Loucy (cell line): ENCODE data around the gene TSHZ2.

Experiments
- H2AFZ ChIP-seq: fragments of 200-600 bp; sonication (generic); 2 replicates; pipeline ENCODE4 v1.6.0; 2016; ENCODE audit warnings: antibody characterized with exemption, mild to moderate bottlenecking, low read length, moderate library complexity
- H3F3A ChIP-seq: fragments of 200-600 bp; 2 replicates; pipeline ENCODE4 v1.6.0; 2016; ENCODE audit warnings: antibody characterized with exemption, low read depth, mild to moderate bottlenecking
- H3K27me3 ChIP-seq: fragments of 200-600 bp; sonication (generic); 2 replicates; pipeline ENCODE4 v1.6.1; 2014; ENCODE audit warnings: low read length, mild to moderate bottlenecking; ENCODE audit not compliant: insufficient read depth, poor library complexity, severe bottlenecking
- H3K36me3 ChIP-seq: fragments of 200-600 bp; sonication (generic); 2 replicates; pipeline ENCODE4 v1.6.1; 2016; ENCODE audit warnings: low read length; ENCODE audit not compliant: insufficient read depth
- H3K4me1 ChIP-seq: fragments of 200-600 bp; sonication (generic); 2 replicates; pipeline ENCODE4 v1.5.1; 2014; ENCODE audit warnings: low read length, mild to moderate bottlenecking; ENCODE audit not compliant: insufficient read depth, poor library complexity, severe bottlenecking
- H3K4me2 ChIP-seq: fragments of 200-600 bp; sonication (generic); 2 replicates; pipeline ENCODE4 v1.6.0; 2014; ENCODE audit warnings: antibody characterized with exemption, low read length, low read depth, mild to moderate bottlenecking; ENCODE audit not compliant: poor library complexity, severe bottlenecking
- H3K4me3 ChIP-seq: fragments of 200-600 bp; sonication (generic); 2 replicates; pipeline ENCODE4 v1.5.1; 2014; ENCODE audit warnings: low read length, mild to moderate bottlenecking, mixed read lengths; ENCODE audit not compliant: poor library complexity, severe bottlenecking
- H3K79me2 ChIP-seq: fragments of 200-600 bp; sonication (generic); 2 replicates; pipeline ENCODE4 v1.6.1; 2014; ENCODE audit warnings: low read length; ENCODE audit not compliant: insufficient read depth
- H3K9ac ChIP-seq: fragments of 200-600 bp; sonication (generic); 2 replicates; pipeline ENCODE4 v1.6.0; 2014; ENCODE audit warnings: mild to moderate bottlenecking, low read depth, low read length, moderate library complexity; ENCODE audit not compliant: poor library complexity, severe bottlenecking
- H3K9me2 ChIP-seq: fragments of 200-600 bp; sonication (generic); replicated peaks from 2 replicates; pipeline ENCODE4 v1.6.1; 2016; ENCODE audit warnings: low read depth, low read length, mixed read lengths
- H3K9me3 ChIP-seq: fragments of 200-600 bp; sonication (generic); 2 replicates; pipeline ENCODE4 v1.6.1; 2014; ENCODE audit warnings: mild to moderate bottlenecking, antibody characterized with exemption, low read length, low read depth; ENCODE audit not compliant: insufficient read depth
- H4K20me1 ChIP-seq: fragments of 200-600 bp; sonication (generic); 2 replicates; pipeline ENCODE4 v1.6.0; 2014; ENCODE audit warnings: antibody characterized with exemption, low read length, mild to moderate bottlenecking; ENCODE audit not compliant: insufficient read depth, poor library complexity, severe bottlenecking
- EZH2phosphoT487 ChIP-seq: fragments of 200-600 bp; IDR thresholded peaks from 2 replicates; pipeline ENCODE4 v1.6.1; 2018; ENCODE audit warnings: antibody characterized with exemption, mild to moderate bottlenecking, moderate library complexity, borderline replicate concordance
- TF ChIP-seq, protein P1 (sequence below): fragments of 200-600 bp; sonication (generic); conservative IDR thresholded peaks from 2 replicates; pipeline ENCODE4 v1.5.1; 2014; ENCODE audit warnings: mild to moderate bottlenecking, antibody characterized with exemption, low read length

Gene TSHZ2

DNA sequence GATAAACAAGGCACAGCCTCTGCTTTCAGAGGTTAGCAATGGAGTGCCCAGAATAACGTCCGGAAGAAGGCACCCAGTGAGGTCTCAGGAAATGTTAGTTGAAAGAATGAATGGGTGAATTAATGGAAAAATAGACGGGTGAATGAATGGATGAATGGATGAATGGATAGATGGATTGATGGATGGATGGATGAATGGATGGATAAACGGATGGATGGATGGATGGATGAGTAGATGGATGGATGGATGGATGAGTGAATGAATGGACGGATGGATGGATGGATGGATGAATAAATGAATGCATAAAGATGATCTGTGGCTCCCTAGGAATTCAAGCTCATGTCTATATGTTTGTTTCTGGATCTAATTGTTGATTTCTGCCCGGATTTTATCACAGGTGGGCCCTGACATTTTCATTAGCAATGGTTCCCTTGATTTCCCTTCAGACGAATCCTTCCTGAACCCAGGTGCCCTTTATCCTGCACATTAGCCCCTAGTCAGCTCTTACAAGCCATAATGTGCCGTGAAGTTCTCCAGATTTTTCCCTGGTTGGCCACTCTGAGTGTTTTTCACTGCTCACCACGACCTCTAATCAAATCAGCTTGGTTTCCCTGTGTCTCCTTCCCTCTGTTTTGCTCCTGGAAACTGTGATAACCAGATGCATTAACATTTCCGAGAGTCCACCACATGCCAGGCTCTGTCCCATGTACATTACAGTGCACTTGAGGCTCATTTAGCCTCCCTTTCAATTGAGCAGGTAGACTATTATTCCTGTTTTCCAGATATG, 22.2 kb downstream of the TSHZ2 start:
- Histone ChIP-seq H2AFZ (no peak overlapping the region), H3K9me3 (no peaks in the 10 kb centered on the region), H3K9me2 (no peaks in the 10 kb centered on the region), H3K4me2 (no peak overlapping the region), H3K9ac (no peak overlapping the region), H3K27me3 (no peaks in the 10 kb centered on the region), H3K36me3 (no peaks in the 10 kb centered on the region), H3K4me3 (no peak overlapping the region), H3F3A (no peaks in the 10 kb centered on the region), H4K20me1 (no peaks in the 10 kb centered on the region), H3K79me2 (no peaks in the 10 kb centered on the region), H3K4me1 (no peaks in the 10 kb centered on the region)
- no peak for TF ChIP-seq EZH2phosphoT487
- TF ChIP-seq, protein P1, sequence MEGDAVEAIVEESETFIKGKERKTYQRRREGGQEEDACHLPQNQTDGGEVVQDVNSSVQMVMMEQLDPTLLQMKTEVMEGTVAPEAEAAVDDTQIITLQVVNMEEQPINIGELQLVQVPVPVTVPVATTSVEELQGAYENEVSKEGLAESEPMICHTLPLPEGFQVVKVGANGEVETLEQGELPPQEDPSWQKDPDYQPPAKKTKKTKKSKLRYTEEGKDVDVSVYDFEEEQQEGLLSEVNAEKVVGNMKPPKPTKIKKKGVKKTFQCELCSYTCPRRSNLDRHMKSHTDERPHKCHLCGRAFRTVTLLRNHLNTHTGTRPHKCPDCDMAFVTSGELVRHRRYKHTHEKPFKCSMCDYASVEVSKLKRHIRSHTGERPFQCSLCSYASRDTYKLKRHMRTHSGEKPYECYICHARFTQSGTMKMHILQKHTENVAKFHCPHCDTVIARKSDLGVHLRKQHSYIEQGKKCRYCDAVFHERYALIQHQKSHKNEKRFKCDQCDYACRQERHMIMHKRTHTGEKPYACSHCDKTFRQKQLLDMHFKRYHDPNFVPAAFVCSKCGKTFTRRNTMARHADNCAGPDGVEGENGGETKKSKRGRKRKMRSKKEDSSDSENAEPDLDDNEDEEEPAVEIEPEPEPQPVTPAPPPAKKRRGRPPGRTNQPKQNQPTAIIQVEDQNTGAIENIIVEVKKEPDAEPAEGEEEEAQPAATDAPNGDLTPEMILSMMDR: no peak

DNA sequence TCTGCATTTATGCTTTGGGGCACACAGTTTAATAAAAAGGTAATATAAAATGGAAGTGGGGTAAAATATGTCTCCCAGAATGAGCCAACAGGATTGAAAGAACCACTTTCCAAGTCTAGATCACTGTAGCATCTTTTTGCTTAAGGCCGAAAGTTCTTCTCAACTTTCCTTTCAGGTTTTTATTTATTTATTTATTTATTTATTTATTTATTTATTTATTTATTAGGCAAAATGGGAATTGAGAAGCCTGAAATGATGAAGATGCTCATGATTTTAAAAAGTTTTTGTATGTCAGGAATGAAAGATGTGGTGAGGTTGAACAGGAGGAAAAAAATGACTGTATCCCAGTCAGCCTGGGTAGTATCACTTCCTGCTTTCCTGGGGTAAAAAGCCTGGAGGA, 24.0 kb downstream of the TSHZ2 start:
- Histone ChIP-seq H3F3A (no peaks in the 10 kb centered on the region), H3K9me3 (no peaks in the 10 kb centered on the region), H3K79me2 (no peaks in the 10 kb centered on the region), H3K4me1 (no peaks in the 10 kb centered on the region), H2AFZ (no peak overlapping the region), H3K9ac (no peak overlapping the region), H3K4me3 (no peak overlapping the region), H3K27me3 (no peaks in the 10 kb centered on the region), H3K9me2 (no peaks in the 10 kb centered on the region), H3K4me2 (no peak overlapping the region), H4K20me1 (no peaks in the 10 kb centered on the region), H3K36me3 (no peaks in the 10 kb centered on the region)
- TF ChIP-seq EZH2phosphoT487: no peak
- TF ChIP-seq, protein P1: no peak

DNA sequence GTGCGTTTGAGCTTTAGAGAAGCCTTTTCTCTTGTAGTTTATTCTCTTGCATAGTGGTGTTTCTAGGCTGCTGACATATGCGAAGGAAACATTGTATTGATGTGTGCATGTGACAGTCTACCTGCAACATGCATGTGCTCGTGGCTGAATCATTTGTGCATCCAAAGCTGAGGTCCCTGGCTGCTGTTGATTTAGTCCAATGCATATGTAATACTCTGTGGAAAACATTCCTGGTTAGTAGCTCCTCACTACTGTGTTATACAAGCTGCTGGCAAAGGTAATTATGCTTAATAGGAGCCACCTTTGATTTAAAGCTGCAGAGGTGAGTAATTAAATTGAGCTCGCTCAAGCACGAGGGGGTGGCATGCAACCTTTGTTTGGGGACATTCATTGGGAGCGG, 24.5 kb downstream of the TSHZ2 start:
- H2AFZ ChIP-seq: no peak overlapping the region
- no peak overlapping the region for H3K4me3 ChIP-seq
- H3K4me1 ChIP-seq: no peaks in the 10 kb centered on the region
- H3K4me2 ChIP-seq: no peak overlapping the region
- H3K36me3 ChIP-seq: no peaks in the 10 kb centered on the region
- no peaks in the 10 kb centered on the region for H3K27me3 ChIP-seq
- H3K9ac ChIP-seq: no peak overlapping the region
- H3K79me2 ChIP-seq: no peaks in the 10 kb centered on the region
- TF ChIP-seq, protein P1: no peak
- TF ChIP-seq EZH2phosphoT487: no peak
- H3K9me3 ChIP-seq: no peaks in the 10 kb centered on the region
- no peaks in the 10 kb centered on the region for H4K20me1 ChIP-seq
- no peaks in the 10 kb centered on the region for H3K9me2 ChIP-seq
- H3F3A ChIP-seq: no peaks in the 10 kb centered on the region
